Measurements from ENCODE around the gene MAPK6. TPM values are rescaled to one million over a fixed set of nuclear protein-coding genes. Genes with fewer than 3 reads are reported as not detected.

Gene MAPK6
- total RNA-seq, 4 donors from 2014 or later, result 13.3 to 19.4 (median 14.2) TPM

DNA sequence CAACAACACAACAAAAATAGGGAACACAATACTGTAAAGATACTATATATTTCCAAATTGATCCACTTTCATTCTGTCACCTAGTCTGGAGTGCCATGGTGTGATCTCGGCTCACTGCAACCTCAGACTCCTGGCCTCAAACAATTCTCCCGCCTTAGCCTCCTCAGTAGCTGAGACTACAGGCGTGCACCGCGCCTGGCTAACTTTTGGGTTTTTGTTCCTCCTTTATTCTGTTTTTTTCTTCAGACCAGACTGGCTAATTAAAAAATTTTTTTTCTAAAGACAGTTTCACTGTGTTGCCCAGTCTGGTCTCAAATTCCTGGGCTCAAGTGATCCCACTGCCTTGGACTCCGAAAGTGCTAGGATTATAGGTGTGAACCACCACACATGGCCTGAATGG lies 88.2 kb downstream of the MAPK6 start:
- no peak for DNase-seq (ENCODE audit: extremely low spot score)
- TF ChIP-seq POLR2A (IDR thresholded peaks at IDR 0.05; ENCODE audit: low read depth) (no peak), POLR2AphosphoS5 (IDR thresholded peaks at IDR 0.05) (no peak), EP300 (IDR thresholded peaks at IDR 0.05) (no peak)
- TF ChIP-seq, protein P1, sequence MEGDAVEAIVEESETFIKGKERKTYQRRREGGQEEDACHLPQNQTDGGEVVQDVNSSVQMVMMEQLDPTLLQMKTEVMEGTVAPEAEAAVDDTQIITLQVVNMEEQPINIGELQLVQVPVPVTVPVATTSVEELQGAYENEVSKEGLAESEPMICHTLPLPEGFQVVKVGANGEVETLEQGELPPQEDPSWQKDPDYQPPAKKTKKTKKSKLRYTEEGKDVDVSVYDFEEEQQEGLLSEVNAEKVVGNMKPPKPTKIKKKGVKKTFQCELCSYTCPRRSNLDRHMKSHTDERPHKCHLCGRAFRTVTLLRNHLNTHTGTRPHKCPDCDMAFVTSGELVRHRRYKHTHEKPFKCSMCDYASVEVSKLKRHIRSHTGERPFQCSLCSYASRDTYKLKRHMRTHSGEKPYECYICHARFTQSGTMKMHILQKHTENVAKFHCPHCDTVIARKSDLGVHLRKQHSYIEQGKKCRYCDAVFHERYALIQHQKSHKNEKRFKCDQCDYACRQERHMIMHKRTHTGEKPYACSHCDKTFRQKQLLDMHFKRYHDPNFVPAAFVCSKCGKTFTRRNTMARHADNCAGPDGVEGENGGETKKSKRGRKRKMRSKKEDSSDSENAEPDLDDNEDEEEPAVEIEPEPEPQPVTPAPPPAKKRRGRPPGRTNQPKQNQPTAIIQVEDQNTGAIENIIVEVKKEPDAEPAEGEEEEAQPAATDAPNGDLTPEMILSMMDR (IDR thresholded peaks at IDR 0.05), result no peak
- H3K9me3 ChIP-seq, result no peaks in the 10 kb centered on the region
- 98% methylated on average over 6 of the region's 6 CpGs for WGBS
- intact Hi-C loops (cut with DNase I), result no loop called here
- H3K27ac ChIP-seq (replicated peaks in 1 of 4), result no peak overlapping the region
- peaks cover 4 to 15% (median 13%) of the 10 kb centered on the region in 4 donors for H3K4me1 ChIP-seq
- H3K36me3 ChIP-seq, result no peaks in the 10 kb centered on the region
- no peak overlapping the region for H3K4me3 ChIP-seq
- peaks cover 0 to 49% (median 17%) of the 10 kb centered on the region in 4 donors for H3K27me3 ChIP-seq

DNA sequence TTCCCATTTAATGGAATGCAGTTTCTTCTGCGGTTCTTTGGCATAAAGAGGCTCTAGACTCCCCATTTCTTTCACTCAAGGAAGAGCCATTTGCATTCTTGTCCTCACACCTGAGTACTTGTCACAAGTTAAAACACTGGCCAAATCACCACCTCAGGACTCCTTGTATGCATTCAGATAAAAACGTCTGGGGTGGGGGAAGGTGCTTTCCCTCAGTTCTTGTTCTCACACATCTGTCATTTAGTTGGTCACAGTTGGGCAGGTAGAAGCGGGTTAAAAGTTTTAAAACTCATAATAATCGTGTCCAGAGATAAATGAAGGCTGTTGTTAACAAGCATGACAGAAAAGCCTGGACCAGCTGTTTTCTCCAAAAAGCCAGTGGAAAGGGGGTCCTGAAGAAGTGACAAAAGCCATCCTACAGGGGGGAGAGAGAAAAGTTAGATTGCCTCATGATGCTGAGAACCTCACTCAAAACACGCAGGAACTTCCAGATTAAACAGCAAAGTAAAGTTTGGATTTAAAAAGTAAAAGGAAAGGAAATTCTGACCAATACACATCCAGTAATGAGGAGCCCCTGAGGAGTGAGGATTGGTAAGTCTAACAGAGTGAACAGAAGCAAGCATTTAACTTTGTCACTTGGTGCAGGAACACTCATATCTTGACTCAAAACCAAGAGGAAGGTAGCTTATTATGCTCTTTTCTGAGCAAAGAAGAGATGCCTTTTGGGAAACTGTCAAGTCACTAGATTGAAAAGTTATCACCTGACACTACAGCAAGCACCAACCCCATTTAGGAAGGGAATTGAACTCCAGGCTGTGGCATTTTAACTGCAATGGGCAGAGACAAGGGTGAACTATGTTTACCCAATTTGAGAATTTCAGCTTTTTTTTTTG lies 90.8 kb downstream of the MAPK6 start:
- TF ChIP-seq POLR2A (IDR thresholded peaks at IDR 0.05; ENCODE audit: low read depth), result no peak
- no peak for TF ChIP-seq EP300 (IDR thresholded peaks at IDR 0.05)
- TF ChIP-seq POLR2AphosphoS5 (IDR thresholded peaks at IDR 0.05), result no peak
- TF ChIP-seq, protein P1 (IDR thresholded peaks at IDR 0.05), result no peak
- intact Hi-C loops (cut with DNase I), result no loop called here
- no peaks in the 10 kb centered on the region for H3K9me3 ChIP-seq
- no peak overlapping the region for H3K27ac ChIP-seq (replicated peaks in 1 of 4)
- no peak for DNase-seq (ENCODE audit: extremely low spot score)
- H3K4me1 ChIP-seq, result peaks cover 7 to 15% (median 11%) of the 10 kb centered on the region in 4 donors
- no peaks in the 10 kb centered on the region for H3K36me3 ChIP-seq
- peaks cover 0 to 65% (median 29%) of the 10 kb centered on the region in 4 donors for H3K27me3 ChIP-seq
- H3K4me3 ChIP-seq, result no peak overlapping the region
- WGBS, result 63% methylated on average over 5 of the region's 5 CpGs

DNA sequence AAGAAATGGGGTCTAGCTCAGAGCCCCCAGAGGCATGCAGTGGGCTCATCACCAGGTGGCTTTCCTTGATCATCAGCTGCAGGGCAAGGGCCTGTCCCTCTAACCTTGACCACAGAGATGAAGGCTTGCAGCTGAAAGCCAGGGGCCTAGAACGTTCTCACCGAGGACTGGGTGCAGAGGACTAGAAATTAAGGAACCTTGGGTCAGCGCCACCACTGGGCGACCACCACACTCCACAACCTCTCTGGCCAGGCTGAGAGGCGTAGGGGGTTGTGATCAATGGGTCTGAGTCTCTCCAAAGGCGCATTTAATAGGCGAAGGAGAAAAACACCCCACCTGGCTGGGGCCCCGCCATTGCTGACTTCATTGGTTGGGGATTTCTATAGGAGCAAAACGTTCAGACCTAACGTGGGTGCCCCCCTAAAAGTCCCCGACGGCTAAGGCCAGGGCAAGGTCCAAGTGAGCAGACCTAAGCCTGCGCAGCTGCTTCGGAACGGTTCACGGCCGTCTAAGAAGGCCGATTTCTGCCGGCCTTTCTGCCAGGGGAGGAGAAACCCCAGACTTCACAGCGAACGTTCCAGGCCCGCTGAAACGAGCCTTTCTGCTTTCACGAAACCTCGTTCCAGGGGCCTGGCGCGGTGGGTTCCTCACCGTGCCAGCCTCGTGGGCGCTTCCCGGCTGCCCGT lies 92.6 kb downstream of the MAPK6 start:
- DNase-seq (ENCODE audit: extremely low spot score), result no peak
- no peak overlapping the region for H3K27ac ChIP-seq (replicated peaks in 1 of 4)
- peak overlapping the region; percentile 47 to 60 (median 48) for H3K4me3 ChIP-seq
- peaks cover 0 to 65% (median 29%) of the 10 kb centered on the region in 4 donors for H3K27me3 ChIP-seq
- no peaks in the 10 kb centered on the region for H3K36me3 ChIP-seq
- intact Hi-C loops (cut with DNase I), result no loop called here
- TF ChIP-seq, protein P1 (IDR thresholded peaks at IDR 0.05), result no peak
- no peak for TF ChIP-seq POLR2A (IDR thresholded peaks at IDR 0.05; ENCODE audit: low read depth)
- TF ChIP-seq EP300 (IDR thresholded peaks at IDR 0.05), result no peak
- no peak for TF ChIP-seq POLR2AphosphoS5 (IDR thresholded peaks at IDR 0.05)
- no peaks in the 10 kb centered on the region for H3K9me3 ChIP-seq
- peaks cover 7 to 15% (median 11%) of the 10 kb centered on the region in 4 donors for H3K4me1 ChIP-seq
- 77% methylated on average over 18 of the region's 32 CpGs for WGBS

DNA sequence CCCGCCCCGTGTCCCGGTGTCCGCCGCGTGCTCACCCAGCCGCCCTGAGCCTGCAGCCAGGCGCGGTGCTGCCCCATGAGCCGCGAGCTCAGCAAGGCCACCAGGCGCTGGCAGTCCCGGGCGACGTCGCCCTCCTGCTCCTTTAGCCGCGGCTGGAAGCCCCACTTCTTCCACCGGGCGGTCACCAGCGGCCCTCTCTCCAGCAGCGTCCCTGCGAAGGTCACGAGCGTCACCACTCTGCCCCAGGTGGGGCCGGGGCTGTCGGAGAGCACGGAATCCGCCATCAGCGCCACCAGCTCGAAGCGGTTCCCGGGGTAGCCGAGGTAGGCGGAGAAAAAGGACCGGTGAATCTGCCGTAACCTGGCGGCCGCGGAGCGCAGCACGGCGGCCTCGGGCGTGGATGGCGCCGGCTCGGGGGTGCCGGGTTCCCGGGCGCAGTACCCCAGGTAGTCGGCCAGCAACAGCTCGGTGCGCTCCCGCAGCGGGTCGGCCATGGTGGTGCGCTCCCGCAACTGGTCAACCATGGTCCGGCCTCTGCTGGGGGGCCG lies 93.3 kb downstream of the MAPK6 start:
- 0% methylated on average over 15 of the region's 61 CpGs for WGBS
- Histone ChIP-seq H3K4me3 (peak overlapping the region; percentile 47 to 60 (median 48)), H3K4me1 (peaks cover 7 to 15% (median 11%) of the 10 kb centered on the region in 4 donors), H3K27me3 (peaks cover 0 to 61% (median 29%) of the 10 kb centered on the region in 4 donors), H3K36me3 (no peaks in the 10 kb centered on the region), H3K27ac (replicated peaks in 1 of 4) (no peak overlapping the region), H3K9me3 (no peaks in the 10 kb centered on the region)
- no peak for DNase-seq (ENCODE audit: extremely low spot score)
- TF ChIP-seq POLR2A (IDR thresholded peaks at IDR 0.05; ENCODE audit: low read depth) (no peak), POLR2AphosphoS5 (IDR thresholded peaks at IDR 0.05) (no peak)
- intact Hi-C loops (cut with DNase I), result no loop called here

DNA sequence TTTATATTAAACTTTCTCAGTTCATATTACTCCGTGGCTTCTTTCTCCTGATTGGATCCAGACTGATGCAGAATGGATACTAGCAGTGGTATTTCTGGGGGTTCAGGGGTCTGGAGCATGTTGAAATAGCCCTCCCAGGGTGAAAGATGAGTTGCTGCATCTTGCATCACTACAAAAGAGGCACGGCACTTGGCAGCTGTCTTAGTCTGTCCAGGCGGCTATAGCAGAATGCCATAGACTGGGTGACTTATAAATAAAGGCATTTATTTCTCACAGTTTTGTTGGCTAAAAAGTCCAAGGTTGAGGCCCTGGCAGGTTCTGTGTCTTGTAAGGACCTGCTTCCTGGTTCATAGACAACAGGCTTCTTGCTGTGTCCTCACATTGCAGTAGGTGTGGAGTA lies 94.2 kb downstream of the MAPK6 start:
- H3K27me3 ChIP-seq, result peaks cover 0 to 51% (median 29%) of the 10 kb centered on the region in 4 donors
- WGBS, result 100% methylated on average over 3 of the region's 3 CpGs
- intact Hi-C loops (cut with DNase I), result no loop called here
- TF ChIP-seq, protein P1 (IDR thresholded peaks at IDR 0.05), result no peak
- TF ChIP-seq POLR2AphosphoS5 (IDR thresholded peaks at IDR 0.05) (no peak), POLR2A (IDR thresholded peaks at IDR 0.05; ENCODE audit: low read depth) (no peak), EP300 (IDR thresholded peaks at IDR 0.05) (no peak)
- H3K9me3 ChIP-seq, result no peaks in the 10 kb centered on the region
- H3K4me3 ChIP-seq, result no peak overlapping the region
- H3K4me1 ChIP-seq, result peaks cover 7 to 15% (median 11%) of the 10 kb centered on the region in 4 donors
- H3K27ac ChIP-seq (replicated peaks in 1 of 4), result no peak overlapping the region
- no peak for DNase-seq (ENCODE audit: extremely low spot score)
- no peaks in the 10 kb centered on the region for H3K36me3 ChIP-seq

Measured in esophagus muscularis mucosa (tissue), 4 donors.